NOMO-1 (cell line): ENCODE results near the gene OR5J2.
"Not testable (repeated sequence)": the region's sequence is repeated elsewhere in the genome, so short reads cannot be mapped to it uniquely, and the experiment has no call there.

Source experiments
- DNase-seq, 2 experiments: peaks; one replicate each; lab custom pipeline; 2025; ENCODE audit not compliant: unreplicated experiment in 2 of 2; lab: John Stamatoyannopoulos, UW

OR5J2 gene

DNA sequence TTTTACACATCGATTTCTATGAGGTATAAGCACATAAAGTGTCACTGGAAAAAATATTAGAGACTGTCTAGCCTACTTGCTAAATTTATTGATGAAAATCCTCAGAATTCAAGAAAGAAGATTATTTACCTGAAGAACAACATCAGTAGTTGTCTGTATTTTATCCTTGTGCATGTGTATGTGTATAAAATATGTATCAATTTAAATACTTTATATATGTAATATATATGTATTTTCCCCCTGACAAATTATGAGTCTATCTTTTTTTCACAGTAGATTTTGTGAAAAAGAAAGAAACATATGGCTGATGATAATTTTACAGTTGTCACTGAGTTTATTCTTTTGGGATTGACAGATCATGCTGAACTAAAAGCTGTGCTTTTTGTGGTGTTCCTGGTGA is at the start of gene OR5J2:
TSS of gene OR5J2 (plus strand) at position 301 of the 400 bp plus-strand sequence. CDS start at position 301, 0 bp downstream.
- no peak for DNase-seq

DNA sequence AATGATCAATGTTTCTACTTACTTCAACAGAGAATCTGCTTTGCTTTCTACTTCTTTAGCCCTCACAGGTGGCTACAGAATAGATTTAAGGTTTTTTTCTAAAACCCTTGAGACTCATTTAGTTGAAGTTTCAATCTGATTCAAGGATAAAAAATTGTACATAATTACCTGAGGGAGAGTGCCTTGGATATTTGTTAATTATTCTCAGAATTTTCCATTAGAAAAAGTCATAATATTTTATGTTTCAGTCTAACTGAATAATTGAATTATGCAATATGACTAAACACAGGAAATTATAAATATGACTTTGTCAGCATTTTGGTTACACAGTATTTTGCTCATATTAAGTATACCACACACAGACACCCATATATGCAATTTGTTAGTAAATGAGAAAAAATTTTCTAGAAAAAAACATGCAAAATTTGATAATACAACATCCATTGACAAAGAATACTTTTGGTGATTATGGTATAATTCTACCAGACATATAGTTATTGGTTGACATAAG is 36.2 kb upstream of the OR5J2 start, which contains the start of gene OR8J3:
TSS of gene OR8J3 (minus strand) at position 51 of the 511 bp plus-strand sequence. CDS start 2,483 bp downstream, outside the sequence.
- DNase-seq: no peak

DNA sequence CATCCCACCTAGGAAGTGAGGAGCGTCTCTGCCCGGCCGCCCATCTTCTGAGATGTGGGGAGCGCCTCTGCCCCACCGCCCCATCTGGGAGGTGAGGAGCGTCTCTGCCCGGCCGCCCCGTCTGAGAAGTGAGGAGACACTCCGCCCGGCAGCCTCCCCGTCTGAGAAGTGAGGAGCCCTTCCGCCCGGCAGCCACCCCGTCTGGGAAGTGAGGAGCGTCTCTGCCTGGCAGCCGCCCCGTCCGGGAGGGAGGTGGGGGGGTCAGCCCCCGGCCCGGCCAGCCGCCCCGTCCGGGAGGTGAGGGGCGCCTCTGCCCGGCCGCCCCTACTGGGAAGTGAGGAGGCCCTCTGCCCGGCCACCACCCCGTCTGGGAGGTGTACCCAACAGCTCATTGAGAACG is 32.7 kb upstream of the OR5J2 start:
- not testable (repeated sequence) for DNase-seq

DNA sequence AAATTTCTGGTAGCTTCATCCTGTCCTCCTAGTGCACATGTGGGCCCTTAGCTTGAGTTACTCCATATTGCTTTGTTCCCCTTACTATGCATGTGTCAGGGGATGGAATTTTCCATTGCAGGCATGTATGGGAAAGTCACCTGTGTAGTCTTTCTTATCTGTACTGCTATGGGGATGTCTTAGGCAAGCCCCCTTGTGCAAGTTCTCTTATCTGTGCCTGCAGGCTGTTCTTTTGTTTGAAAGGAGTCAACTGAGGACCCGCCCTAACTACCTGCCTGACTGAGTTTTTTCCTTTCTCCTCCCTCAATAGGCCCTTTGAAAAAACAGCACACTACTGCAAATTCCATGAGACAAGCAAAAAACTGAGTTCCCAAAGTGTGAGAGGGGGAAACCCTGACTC is 25.0 kb upstream of the OR5J2 start:
- no peak for DNase-seq

DNA sequence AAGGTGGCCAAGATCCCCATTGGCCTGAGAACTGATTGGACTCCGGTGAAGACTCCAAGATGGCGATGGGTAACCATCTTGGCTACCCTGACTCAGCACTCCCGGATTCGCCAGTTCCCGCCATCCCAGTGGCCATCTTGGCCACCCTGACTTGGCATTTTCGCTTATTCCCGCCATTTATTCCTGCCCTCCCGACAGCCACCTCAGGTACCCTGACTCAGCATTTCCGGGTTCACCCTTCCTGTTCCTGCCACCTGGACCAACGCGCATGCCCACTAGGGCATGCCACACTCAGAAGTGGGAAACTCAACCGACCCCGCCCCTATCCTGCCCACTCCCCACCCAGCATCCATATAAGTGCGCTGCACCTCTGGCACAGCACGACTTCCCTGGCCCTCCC is 24.1 kb upstream of the OR5J2 start:
- DNase-seq: no peak

DNA sequence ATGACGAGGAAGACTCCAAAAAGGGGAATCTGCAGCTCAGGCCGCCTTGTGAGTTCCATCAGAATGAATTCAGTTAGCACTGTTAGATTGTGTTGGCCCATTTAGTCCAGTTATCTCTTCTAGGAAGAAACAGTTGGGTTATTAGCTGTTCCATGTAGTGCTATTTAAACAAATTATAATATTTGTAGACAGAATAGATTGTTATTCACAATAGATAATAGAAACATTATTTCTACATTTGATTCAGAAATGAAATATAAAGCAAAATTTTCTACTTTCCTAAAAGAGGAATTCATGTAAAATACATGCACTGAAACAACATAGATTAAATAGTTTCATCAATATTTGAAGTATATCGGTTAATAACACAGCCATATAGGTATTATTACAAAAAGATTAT is 16.2 kb upstream of the OR5J2 start, which contains the start of gene OR8K5:
TSS of gene OR8K5 (minus strand) at position 101 of the 400 bp plus-strand sequence. CDS start at position 101, 0 bp downstream.
- no peak for DNase-seq

DNA sequence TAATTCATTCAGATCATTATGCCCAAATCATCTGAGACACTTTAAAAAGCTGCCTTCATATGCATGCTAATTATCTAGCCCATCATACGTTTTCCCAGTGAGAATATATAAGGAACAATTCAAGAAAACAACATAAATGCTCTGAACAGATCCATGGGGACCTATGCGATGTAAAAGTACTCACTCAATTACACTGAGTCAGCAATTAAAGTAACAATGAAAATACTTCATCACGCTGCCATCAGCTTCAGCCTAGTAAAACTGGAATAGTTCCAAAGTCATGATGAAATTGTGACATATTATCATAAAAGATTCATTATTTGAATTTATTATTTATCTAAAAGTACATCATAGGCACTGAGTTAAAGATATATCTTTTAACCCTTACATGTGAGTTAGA is 12.6 kb upstream of the OR5J2 start:
- no peak for DNase-seq

DNA sequence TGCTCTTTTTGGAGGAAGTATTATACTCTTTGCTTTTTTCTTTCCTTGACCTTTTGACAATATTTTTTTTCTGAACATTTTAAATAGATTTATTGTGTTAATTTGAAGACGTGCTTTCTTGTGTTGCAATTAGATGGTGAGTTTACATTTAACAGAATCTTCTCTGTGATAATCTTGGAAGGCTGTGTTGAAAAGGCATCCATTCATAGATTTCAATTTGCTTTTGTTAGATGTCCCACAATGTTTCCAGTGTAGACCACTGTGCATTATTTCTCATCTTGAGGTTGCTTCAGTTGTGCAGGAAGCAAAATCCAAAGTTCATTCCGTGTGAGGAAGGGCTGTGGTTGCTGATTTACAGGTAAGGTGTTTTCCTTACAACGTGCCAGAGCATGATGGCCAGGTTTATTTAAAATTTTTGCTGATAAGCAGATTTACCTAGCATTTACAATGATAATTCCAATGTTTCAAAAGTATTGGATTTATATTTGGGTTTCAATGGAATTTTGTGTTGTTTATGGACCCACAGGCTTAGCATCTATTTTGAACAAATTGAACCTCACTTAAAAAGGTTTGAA is 4.1 kb upstream of the OR5J2 start:
- no peak for DNase-seq

DNA sequence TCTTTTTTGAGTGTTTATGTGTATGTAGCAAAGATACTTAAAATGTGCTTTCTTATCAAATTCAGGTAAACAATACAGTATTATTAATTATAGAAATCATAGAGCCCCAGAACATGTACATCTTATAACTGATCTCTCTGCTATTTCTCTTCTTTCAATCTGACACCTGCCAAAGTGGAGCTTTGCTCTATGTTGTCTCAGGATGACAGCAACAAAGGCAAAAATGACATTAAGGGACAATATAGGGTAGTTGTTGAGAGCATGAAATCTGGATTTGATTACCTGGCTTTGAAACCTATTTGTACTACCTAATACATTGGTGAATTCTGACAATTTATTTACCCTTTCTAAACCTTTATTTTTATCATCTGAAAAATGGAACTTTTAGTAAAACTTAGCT is 7.0 kb downstream of the OR5J2 start:
- no peak for DNase-seq

DNA sequence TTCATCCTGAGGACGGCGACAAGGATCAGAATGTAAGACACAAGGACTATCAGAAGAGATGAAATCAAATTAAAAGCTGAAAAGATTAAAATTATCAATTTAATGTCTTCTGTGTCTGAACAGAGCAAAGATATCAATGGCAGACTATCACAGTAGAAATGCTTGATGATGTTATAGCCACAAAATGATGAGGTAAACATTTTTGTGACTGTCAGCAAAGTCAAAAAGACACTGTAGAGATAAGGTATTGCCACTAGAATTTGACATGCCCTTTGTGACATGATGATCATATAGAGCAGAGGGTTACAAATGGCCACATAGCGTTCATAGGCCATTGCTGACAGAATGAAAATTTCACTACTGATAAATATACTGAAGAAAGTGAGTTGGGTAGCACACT is 12.2 kb downstream of the OR5J2 start:
- no peak for DNase-seq

DNA sequence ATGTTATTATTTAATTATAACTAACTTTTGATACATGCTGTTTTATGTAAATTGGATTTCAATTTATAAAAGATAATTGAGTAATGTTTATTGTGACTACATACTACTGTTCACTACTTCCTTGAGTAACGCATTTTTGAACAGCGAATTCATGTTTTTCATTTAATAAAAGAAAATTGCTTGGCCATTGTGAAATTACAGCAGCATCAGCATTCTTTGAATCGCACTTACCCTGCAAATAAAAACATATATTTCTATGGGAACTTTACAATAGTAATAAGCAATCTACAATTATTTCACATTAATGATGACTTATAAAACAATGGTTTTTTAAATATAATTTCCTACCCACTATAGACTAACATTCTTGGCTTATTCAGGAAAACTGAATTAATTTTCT is 20.3 kb downstream of the OR5J2 start:
- DNase-seq: no peak

DNA sequence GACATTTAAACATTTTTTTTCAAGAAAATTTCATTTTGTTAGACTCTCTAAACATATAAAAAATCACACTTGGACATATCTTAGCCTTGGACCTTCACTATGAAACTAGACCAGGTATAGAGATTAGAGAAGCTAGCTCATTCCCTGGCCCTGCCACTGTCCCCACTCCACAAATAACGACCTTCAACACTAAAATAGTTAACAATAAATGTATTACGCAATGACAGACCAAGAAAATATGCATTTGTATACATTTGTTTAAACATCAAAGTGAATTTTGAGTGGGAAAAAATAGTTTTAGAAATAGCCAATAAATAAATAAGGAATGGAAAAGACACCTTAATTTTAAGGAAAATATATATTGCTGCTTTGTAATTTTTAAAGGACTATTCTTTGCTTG is 20.9 kb downstream of the OR5J2 start:
- no peak for DNase-seq

DNA sequence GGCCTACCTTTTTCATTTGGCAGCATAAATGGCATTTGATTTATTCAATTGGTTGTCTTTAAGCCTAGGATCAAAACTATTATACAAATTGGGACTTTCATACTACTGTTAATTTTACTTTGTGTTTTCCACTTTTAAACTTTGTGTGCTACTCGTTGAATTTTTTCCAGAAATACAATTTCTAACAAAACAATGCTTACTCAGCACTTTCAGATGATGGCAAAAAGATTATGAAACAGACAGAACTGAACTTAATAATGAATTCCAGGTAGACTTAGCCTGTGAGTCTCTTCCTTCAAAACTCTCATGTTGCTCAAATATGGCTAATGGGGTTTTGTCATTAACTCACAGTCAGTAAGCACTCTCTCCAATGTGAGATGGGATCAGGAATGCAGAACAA is 31.4 kb downstream of the OR5J2 start:
- DNase-seq: no peak

DNA sequence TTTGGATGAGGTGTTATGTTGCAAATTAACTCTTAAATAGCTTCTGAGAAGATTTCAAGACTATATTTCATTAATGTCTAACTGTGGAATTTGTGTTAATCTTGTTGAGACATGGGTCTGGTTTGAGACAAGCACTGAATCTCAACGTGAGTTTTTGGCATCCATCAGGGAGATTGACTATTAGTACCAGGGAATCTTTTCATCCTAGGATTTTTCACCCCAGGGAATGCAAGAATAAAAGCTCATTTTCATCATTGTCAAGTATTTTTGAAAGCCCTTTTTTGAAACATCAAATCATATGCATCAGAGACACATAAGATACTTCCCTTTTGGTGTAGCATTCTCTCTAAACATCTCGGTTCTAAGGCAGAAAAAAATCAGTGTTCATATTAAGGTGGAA is 38.1 kb downstream of the OR5J2 start:
- no peak for DNase-seq

DNA sequence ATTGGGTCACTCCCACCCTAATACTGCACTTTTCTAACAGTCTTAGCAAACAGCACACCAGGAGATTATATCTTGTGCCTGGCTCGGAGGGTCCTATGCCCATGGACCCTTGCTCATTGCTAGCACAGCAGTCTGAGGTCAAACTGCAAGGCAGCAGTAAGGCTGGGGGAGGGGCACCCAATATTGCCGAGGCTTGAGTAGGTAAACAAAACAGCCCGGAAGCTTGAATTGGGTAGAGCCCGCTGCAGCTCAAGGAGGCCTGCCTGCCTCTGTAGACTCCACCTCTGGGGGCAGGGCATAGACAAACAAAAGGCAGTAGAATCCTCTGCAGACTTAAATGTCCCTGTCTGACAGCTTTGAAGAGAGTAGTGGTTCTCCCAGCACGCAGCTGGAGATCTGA is 43.3 kb downstream of the OR5J2 start:
- DNase-seq: not testable (repeated sequence)
